Skeletal muscle tissue (tissue), 4 donors: ENCODE results near the gene CNKSR3. TPM values are rescaled to one million over a fixed set of nuclear protein-coding genes. Genes with fewer than 3 reads are reported as not detected.
A peak's percentile ranks its signal among the peaks of the same experiment; 100 is the strongest.

ENCODE experiments used
- H3K27ac ChIP-seq: one replicate; pipeline ENCODE4 v1.7.0; 2013; ENCODE audit warnings: mild to moderate bottlenecking, low read depth, low read length, inconsistent platforms
- H3K27me3 ChIP-seq, 3 donors: one replicate each; pipeline ENCODE4 v1.7.0; 2013; ENCODE audit warnings: low read length in 3 of 3; ENCODE audit not compliant: control insufficient read depth in 3 of 3, insufficient read depth in 3 of 3
- H3K36me3 ChIP-seq, 3 donors: one replicate each; pipeline ENCODE4 v1.7.0; 2013; ENCODE audit warnings: low read length in 3 of 3; ENCODE audit not compliant: control insufficient read depth in 3 of 3, insufficient read depth in 3 of 3
- H3K4me1 ChIP-seq, 3 donors: one replicate each; pipeline ENCODE4 v1.7.0; 2013; ENCODE audit warnings: low read length in 3 of 3, mild to moderate bottlenecking in 3 of 3; ENCODE audit not compliant: control insufficient read depth in 3 of 3, insufficient read depth in 3 of 3
- H3K4me3 ChIP-seq, 3 donors: one replicate each; pipeline ENCODE4 v1.7.0; 2013; ENCODE audit warnings: low read length in 3 of 3
- H3K9ac ChIP-seq, 3 donors: one replicate each; pipeline ENCODE4 v1.7.0; 2013; ENCODE audit warnings: low read length in 3 of 3, mild to moderate bottlenecking in 3 of 3, moderate library complexity in 2 of 3, low read depth in 1 of 3
- H3K9me3 ChIP-seq, 3 donors: one replicate each; pipeline ENCODE4 v1.7.0; 2013; ENCODE audit warnings: low read length in 3 of 3; ENCODE audit not compliant: control insufficient read depth in 3 of 3
- total RNA-seq: library from RNA; depleted of rRNA; stranded (reverse); fragments of >200 nt; gene quantifications from one replicate; pipeline ENCODE4 v1.2.3, GENCODE V29; 2014
- donor health status: Osteomylitis.

Gene CNKSR3
- total RNA-seq, 1 donor from 2014 or later = 3.7 TPM

DNA sequence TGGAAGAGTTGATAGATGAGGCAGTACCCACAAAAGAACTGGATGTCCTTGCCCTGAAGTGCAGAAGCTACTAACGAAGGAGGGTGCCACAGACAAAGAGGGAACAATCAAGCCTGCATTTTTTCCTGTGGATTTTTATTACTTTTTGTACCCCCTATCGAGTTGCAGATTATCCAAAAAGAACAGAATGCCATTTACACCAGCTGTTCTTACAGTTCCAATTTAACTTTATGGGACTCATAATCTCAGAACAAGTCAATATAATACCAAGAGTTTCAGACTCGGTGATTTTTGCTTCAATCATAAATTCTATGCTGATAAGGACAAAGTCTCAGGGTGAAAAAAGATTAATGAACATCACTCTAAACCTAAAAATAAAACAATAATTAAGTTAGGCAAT is 4.0 kb upstream of the CNKSR3 start:
- no peak overlapping the region for H3K27ac ChIP-seq
- H3K36me3 ChIP-seq = no peaks in the 10 kb centered on the region
- H3K9me3 ChIP-seq = no peaks in the 10 kb centered on the region
- no peak overlapping the region for H3K9ac ChIP-seq
- H3K4me1 ChIP-seq = peaks cover 2 to 7% (median 3%) of the 10 kb centered on the region in 3 donors
- no peak overlapping the region for H3K4me3 ChIP-seq
- H3K27me3 ChIP-seq = no peaks in the 10 kb centered on the region

DNA sequence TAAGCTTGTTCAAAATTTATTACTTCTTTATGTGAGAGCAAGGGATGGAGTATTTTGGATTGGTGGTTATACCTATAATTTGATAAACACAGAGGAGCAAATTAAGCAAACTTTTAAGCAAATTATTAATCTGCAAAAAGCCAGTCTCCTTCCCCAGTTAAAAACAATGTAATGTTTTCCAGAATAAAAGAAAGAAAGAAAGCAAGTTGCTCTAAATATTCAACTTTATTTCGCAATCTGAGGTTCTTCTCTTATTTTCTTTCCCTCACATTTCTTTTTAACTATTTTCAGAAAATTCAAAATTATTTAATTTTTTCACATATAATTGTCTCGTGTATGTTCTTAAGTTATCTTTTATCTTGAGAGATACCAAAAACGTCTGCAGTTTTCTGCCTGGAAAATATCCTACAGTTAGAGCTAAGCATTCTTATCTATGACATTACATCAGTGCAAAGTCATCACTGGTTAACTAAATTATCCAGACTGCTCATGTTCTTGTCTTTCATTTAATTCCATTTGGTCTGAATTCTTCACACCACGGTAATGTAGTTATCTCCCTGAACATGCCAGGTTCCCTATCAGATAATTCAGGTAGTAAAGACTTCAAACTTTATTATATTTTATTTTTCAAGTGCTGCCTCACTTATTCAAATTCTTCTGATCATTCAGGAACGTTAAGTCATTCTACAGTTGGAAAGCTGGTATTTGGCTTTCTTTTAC is 3.3 kb upstream of the CNKSR3 start:
- H3K9ac ChIP-seq = no peak overlapping the region
- H3K4me3 ChIP-seq = no peak overlapping the region
- no peaks in the 10 kb centered on the region for H3K36me3 ChIP-seq
- peaks cover 2 to 9% (median 6%) of the 10 kb centered on the region in 3 donors for H3K4me1 ChIP-seq
- no peak overlapping the region for H3K27ac ChIP-seq
- no peaks in the 10 kb centered on the region for H3K27me3 ChIP-seq
- no peaks in the 10 kb centered on the region for H3K9me3 ChIP-seq

DNA sequence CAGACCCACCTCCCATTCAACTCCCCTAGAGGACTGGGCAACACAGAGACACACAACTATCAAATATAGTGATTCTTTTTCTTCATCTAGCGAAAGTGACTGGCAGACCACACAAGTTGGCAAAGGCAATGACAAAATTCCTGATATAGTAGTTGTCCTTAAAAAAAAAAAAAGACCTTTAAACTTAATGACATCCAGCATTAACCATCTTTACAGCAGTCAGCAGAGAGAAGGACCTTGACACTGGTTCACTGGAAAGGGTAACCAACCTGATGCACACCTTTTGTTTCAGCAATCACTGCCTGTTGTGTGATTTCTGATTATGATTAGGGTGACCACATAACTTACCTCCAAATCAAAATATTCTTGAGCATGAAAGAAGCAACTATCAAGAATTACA is 1.7 kb upstream of the CNKSR3 start:
- no peak overlapping the region for H3K27ac ChIP-seq
- no peak overlapping the region for H3K4me3 ChIP-seq
- H3K9me3 ChIP-seq = no peaks in the 10 kb centered on the region
- peaks cover 6 to 15% (median 10%) of the 10 kb centered on the region in 3 donors for H3K4me1 ChIP-seq
- no peak overlapping the region for H3K9ac ChIP-seq
- H3K27me3 ChIP-seq = no peaks in the 10 kb centered on the region
- no peaks in the 10 kb centered on the region for H3K36me3 ChIP-seq

DNA sequence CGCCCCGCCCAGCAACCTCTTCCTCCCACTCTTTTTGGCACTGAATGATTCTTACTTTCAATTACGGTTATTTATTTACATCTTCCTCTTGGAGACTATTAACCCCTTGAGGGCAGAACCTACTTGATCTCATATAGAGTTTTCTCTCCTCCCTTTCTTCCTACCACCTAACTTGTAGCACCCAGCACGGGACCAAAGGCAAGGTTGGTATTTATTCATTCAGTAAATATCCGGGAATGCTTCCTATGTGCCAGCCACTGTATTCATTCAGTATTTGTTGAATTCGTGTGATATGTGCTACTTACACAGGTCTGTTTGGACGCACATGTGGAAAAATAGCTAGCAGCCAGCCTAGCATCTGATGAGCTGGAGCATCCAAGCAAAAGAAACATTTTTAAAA is 1.3 kb upstream of the CNKSR3 start:
- Histone ChIP-seq H3K4me1 (peaks cover 6 to 15% (median 10%) of the 10 kb centered on the region in 3 donors), H3K4me3 (no peak overlapping the region), H3K27ac (no peak overlapping the region), H3K36me3 (no peaks in the 10 kb centered on the region), H3K9me3 (no peaks in the 10 kb centered on the region), H3K27me3 (no peaks in the 10 kb centered on the region), H3K9ac (no peak overlapping the region)

DNA sequence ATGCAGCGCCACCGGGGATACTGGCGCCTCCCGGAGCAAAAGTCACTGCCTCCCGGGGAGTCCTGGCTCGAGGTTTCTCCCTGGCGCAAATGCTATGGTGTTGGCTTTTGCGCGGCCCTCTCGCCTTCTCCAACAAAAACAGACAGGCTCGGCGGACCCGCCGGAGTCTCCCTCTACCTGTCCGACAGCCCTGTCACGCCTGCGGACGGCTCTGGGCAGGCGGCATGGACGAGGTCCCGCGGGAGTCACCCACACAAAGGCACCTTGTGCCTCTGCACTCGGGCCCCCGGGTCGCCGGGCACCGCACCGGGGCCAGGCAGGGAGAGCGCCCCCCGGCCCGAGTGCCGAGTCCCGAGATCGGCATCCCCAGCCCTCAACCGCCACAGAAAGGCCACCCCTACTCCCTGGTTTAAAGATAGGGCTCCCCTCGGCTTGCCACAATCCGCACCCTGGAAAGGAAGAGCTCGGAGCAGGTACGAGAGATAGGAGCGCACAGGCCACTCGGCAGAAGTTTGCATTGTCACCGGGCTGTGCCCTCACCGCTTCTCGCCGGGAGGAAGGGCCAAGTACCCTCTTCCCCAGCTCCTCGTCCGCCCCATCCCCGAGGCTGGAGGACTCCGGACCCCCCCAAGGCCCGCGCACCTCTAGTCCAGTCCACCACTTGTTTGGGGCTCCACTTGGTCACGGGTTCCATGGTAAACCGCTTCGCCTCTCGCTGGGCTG is 903 bp downstream of the CNKSR3 start:
- no peaks in the 10 kb centered on the region for H3K9me3 ChIP-seq
- peak overlapping the region; percentile 78 for H3K27ac ChIP-seq
- H3K4me1 ChIP-seq = peaks cover 6 to 15% (median 10%) of the 10 kb centered on the region in 3 donors
- H3K9ac ChIP-seq = peak overlapping the region; percentile 76 to 83 (median 77)
- H3K36me3 ChIP-seq = no peaks in the 10 kb centered on the region
- H3K27me3 ChIP-seq = no peaks in the 10 kb centered on the region
- H3K4me3 ChIP-seq = peak overlapping the region; percentile 78 to 87 (median 82)

DNA sequence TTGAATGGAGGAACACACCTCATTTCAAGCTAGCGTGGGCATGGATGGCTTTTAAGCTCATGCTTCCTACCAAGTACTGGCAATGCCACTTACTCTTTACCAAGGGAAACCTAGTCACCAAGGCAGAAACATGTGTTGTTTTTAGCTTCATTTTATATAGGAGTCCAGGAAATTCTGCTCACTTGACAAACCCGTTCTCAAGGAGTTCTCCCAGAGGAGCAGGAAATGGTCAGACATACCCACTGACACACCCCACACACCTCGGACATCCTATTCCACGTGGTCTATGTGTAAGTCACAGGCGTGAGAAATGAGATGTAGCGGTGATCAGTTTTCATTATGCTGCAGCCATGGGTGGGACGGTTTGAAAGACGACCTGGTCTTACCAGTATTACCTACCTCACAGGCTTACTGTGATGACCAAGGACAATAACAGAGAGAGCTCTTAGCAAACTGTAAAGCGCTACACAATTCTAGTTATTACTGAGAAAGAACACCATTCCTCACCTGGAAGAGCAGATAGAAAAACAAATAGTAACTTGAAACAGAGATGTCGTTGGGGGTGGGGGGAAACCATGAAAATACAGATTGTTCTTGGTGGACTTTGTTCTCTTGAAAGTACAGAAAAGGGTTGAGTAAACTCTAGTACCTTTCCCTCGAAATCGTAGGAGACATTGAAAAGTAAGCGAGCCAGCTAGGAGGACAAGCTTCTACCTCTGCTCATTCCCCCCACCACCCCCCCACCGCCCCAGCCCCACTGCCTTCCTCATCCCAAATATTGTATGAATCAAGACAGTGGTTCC is 1.7 kb downstream of the CNKSR3 start:
- Histone ChIP-seq H3K27me3 (no peaks in the 10 kb centered on the region), H3K9ac (peak overlapping the region in 2 of 3 donors; percentile 1 to 83), H3K4me1 (peaks cover 6 to 15% (median 10%) of the 10 kb centered on the region in 3 donors), H3K9me3 (no peaks in the 10 kb centered on the region), H3K4me3 (peak overlapping the region; percentile 78 to 87 (median 82)), H3K27ac (no peak overlapping the region), H3K36me3 (no peaks in the 10 kb centered on the region)

DNA sequence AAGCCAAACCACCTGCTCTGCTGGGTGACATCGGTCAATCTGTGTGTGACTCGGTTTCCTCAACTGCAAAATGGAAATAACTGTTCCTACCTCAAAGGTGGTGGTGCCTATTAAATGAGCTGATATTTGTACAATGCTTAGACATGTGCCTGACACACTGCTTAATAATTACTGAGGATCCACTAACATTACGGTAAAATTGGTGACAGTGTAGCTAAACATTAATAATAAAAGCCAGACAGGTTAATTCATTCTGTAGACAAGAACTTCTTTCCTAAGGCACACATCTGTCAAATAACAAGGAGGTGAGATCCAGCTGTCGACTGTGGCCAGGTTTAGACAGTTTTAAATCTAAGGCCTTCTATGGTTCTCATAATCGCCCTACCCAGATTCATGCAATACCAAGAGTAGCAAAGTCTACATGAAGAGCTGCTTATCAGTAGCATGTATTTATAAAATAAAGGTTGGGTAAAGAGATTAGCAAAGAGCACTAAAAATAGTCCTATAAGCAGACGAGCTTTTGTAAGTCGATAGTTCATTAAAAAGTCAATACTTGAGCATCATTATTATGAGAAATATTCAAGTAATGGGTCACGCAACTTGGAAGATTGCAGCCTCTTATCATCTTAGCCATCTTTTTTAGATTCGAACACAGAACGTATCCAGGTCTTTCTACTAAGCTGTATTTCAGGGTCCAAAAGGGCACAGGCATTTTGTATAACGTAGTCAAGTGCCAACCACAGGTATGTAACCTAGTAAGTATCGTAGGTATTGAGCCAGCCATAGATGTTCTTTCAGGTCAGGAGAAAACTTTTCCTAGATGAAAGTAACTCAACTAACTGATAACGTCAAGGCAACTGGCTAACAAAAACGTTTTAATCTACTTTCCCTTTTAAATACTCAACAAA is 3.2 kb downstream of the CNKSR3 start:
- Histone ChIP-seq H3K4me1 (peaks cover 6 to 15% (median 10%) of the 10 kb centered on the region in 3 donors), H3K27me3 (no peaks in the 10 kb centered on the region), H3K4me3 (no peak overlapping the region), H3K36me3 (no peaks in the 10 kb centered on the region), H3K9me3 (no peaks in the 10 kb centered on the region), H3K27ac (no peak overlapping the region), H3K9ac (no peak overlapping the region)

DNA sequence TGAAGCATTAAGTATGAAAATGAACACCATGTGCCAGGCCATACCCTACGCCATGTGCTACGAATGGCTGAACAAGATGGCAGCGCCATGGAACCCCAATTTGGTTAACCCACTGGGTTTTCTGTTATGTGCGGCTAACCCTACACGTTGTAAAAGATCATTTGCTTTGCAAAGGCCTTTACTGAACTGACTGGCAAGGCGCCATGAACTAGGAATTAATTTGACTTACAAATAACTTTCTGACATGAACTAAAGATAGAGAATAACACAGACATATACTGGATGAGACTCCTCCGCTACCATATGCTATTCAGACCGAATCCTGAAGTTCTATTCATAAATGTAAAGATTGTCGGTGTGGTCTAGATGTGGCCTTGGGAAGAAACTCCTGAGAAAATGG is 3.9 kb downstream of the CNKSR3 start:
- Histone ChIP-seq H3K4me1 (peaks cover 6 to 15% (median 10%) of the 10 kb centered on the region in 3 donors), H3K27me3 (no peaks in the 10 kb centered on the region), H3K9me3 (no peaks in the 10 kb centered on the region), H3K9ac (no peak overlapping the region), H3K27ac (no peak overlapping the region), H3K4me3 (no peak overlapping the region), H3K36me3 (no peaks in the 10 kb centered on the region)

DNA sequence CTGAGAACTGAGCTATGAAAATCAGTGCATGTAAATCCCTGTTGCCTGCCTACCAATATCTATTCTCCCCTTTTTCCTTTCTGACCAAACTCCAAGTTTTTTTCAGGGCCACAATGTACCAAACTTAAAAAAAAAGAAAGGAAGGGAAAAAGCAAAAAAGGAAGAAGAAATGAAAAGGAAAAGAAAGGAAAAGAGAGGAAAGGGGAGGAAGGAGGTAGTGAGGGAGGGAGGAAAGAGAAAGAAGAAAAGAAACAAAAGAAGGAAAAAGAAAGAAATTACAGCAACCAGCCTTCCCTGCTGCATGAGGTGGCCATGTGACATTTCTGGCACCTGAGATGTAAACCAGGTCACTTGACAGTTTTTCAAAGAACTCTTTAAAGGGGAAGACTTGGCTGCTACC is 4.4 kb downstream of the CNKSR3 start:
- Histone ChIP-seq H3K27me3 (no peaks in the 10 kb centered on the region), H3K4me3 (no peak overlapping the region), H3K9me3 (no peaks in the 10 kb centered on the region), H3K4me1 (peaks cover 6 to 15% (median 10%) of the 10 kb centered on the region in 3 donors), H3K9ac (no peak overlapping the region), H3K36me3 (no peaks in the 10 kb centered on the region), H3K27ac (no peak overlapping the region)
